C4-2B (cell line): ENCODE measurements around the gene FAM83E.
A peak's percentile ranks its signal among the peaks of the same experiment; 100 is the strongest.

Experiments
- ZFX ChIP-seq: fragments of 450-650 bp; IDR thresholded peaks from 2 replicates; pipeline ENCODE4 v1.6.1; 2017
- TF ChIP-seq, protein P1 (sequence below): fragments of 450-650 bp; conservative IDR thresholded peaks from 2 replicates; pipeline ENCODE4 v1.5.1; 2017; ENCODE audit warnings: mild to moderate bottlenecking

DNA sequence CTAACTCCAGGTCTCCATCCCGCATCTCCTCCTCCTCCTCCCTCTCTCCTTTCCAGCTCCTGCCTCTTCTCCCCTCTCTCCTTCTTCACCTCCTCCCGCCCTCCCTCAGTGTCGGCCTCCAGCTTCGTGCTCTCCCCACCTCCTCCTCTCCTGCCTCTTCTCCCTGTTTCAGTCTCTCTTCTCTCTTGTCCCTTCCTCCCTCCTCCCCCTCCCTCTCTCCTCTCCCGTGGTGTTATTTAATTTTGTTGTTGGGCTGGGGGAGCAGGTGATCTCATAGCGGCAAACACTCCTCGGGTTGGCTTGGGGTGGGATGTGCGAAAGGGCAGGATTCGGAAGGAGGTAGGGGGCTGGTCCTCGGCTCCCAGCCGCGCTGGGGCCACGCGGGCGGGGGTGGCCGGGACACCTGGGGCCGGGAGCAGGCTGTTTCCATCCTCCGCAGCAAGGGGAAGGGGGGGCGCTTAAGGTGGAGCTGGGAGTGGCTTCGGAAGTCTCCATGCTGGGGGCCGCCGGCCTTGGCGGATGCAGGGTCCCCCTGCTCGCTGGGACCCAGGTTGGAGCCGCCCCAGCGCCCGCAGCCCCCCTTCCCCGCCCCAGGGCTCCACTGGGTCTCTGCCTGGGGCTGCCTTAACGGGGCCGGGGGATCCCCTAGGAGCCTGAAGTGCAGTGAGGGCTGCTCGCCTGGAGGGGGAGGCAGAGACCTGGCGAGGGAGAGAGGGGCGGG lies 31.3 kb upstream of the FAM83E start, which contains the start of gene CA11:
- TF ChIP-seq, protein P1, sequence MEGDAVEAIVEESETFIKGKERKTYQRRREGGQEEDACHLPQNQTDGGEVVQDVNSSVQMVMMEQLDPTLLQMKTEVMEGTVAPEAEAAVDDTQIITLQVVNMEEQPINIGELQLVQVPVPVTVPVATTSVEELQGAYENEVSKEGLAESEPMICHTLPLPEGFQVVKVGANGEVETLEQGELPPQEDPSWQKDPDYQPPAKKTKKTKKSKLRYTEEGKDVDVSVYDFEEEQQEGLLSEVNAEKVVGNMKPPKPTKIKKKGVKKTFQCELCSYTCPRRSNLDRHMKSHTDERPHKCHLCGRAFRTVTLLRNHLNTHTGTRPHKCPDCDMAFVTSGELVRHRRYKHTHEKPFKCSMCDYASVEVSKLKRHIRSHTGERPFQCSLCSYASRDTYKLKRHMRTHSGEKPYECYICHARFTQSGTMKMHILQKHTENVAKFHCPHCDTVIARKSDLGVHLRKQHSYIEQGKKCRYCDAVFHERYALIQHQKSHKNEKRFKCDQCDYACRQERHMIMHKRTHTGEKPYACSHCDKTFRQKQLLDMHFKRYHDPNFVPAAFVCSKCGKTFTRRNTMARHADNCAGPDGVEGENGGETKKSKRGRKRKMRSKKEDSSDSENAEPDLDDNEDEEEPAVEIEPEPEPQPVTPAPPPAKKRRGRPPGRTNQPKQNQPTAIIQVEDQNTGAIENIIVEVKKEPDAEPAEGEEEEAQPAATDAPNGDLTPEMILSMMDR = peak; percentile 68
- no peak for TF ChIP-seq ZFX
